Tibial nerve (tissue), 4 donors: ENCODE measurements around the gene FARP1. TPM values are rescaled to one million over a fixed set of nuclear protein-coding genes. Genes with fewer than 3 reads are reported as not detected.

Experiments used
- DNase-seq, 2 donors: peaks; one replicate each; pipeline ENCODE4 v3.0.0-alpha.2; 2019; ENCODE audit warnings: low spot score in 2 of 2
- H3K27ac ChIP-seq, 4 donors: fragments of 200-600 bp; sonication (generic) in 3 of 4; one replicate each; pipeline ENCODE4 v1.5.1; 2017 to 2019; ENCODE audit warnings: mild to moderate bottlenecking in 1 of 4
- H3K27me3 ChIP-seq, 2 donors: fragments of 200-600 bp; sonication (generic) in 1 of 2; one replicate each; pipeline versions ENCODE4 v1.5.1 to v1.6.0; 2017 to 2019
- H3K36me3 ChIP-seq, 3 donors: fragments of 200-600 bp; sonication (generic); one replicate each; pipeline ENCODE4 v1.5.1; 2018 to 2019
- H3K4me1 ChIP-seq, 4 donors: fragments of 200-600 bp; sonication (generic) in 3 of 4; one replicate each; pipeline ENCODE4 v1.5.1; 2017 to 2019
- H3K4me3 ChIP-seq, 4 donors: fragments of 200-600 bp; sonication (generic) in 3 of 4; one replicate each; pipeline ENCODE4 v1.5.1; 2017 to 2019; ENCODE audit warnings: mild to moderate bottlenecking in 1 of 4, moderate library complexity in 1 of 4
- H3K9me3 ChIP-seq, 4 donors: fragments of 200-600 bp; sonication (generic) in 3 of 4; one replicate each; pipeline ENCODE4 v1.5.1; 2017 to 2019
- EP300 ChIP-seq, 2 donors: sonication (generic); formaldehyde crosslinking; IDR thresholded peaks; one replicate each; pipeline ENCODE4 v1.6.1; 2017; ENCODE audit warnings: antibody characterized with exemption in 2 of 2, mild to moderate bottlenecking in 1 of 2
- POLR2A ChIP-seq, 2 donors: fragments of 450-650 bp; IDR thresholded peaks; one replicate each; pipeline ENCODE4 v1.6.1; 2017; ENCODE audit warnings: antibody characterized with exemption in 2 of 2, mild to moderate bottlenecking in 2 of 2, moderate library complexity in 2 of 2
- WGBS, 2 donors: methylation state at CpG; one replicate each; pipeline ENCODE4 v1.1.5; 2018; 5-methylcytosine and 5-hydroxymethylcytosine counted together
- small RNA-seq: library from RNA; depleted of rRNA; stranded (forward); fragments of <200 nt; gene quantifications from one replicate; pipeline ENCODE3, GENCODE V24; 2016
- total RNA-seq, 4 donors: library from RNA; depleted of rRNA; stranded (reverse); fragments of >200 nt; gene quantifications; one replicate each; pipeline ENCODE4 v1.1.0, GENCODE V29; 2016
- TF ChIP-seq, protein P1 (sequence below), 5 experiments: fragments of 200-600 bp in 3 of 5; fragments of 450-650 bp in 2 of 5; sonication (generic) in 3 of 5; IDR thresholded peaks; one replicate each; pipeline ENCODE4 v1.5.1; 2016 to 2019; ENCODE audit warnings: antibody characterized with exemption in 5 of 5, mild to moderate bottlenecking in 3 of 5, moderate library complexity in 2 of 5

The FARP1 gene
- total RNA-seq, 4 donors from 2014 or later: 21.4 to 28.5 (median 24.9) TPM

DNA sequence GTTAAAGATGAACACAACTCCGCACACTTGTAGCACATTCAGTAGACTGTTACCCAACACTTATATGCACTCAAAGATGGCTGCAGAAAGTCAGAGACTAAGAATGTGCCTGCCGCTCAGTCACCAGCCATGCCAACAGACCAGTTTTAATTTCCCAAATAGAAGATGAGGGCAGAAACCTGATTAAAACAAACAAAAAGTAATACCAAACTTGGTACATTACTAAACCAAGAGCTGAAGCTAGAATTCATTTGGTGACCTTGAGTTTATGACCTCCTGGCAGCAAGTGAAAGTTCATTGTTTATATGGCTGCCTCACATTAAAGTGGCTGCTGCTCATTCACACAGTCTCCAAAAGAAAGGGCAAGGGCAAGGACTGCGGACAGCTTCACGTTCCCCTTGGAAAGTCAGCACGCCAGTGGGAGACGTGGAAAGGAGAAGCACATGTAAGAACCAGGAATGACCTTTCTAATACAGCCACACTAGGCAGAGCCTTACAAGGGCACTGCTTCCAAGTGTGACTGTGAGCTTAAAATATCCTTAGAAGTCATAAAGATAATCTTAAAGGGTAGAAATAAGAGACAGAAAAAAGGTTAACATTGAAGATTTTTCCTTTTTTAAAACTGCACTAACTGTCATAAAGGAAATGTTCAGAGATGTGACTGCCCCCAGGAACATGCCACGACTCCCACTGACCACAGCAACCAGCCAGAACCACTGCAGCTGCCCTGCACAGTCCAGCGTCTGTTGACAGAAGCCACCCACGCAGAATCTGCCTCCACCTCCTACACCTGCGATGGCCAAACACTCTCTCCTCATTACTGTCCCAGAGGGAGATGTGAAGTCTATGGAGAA is 360.5 kb downstream of the FARP1 start:
- H3K27me3 ChIP-seq: no peaks in the 10 kb centered on the region
- DNase-seq: no peak
- TF ChIP-seq POLR2A (IDR thresholded peaks at IDR 0.05): no peak
- peak in 1 of 2 donors; percentile 27 for TF ChIP-seq EP300 (IDR thresholded peaks at IDR 0.05)
- TF ChIP-seq, protein P1, sequence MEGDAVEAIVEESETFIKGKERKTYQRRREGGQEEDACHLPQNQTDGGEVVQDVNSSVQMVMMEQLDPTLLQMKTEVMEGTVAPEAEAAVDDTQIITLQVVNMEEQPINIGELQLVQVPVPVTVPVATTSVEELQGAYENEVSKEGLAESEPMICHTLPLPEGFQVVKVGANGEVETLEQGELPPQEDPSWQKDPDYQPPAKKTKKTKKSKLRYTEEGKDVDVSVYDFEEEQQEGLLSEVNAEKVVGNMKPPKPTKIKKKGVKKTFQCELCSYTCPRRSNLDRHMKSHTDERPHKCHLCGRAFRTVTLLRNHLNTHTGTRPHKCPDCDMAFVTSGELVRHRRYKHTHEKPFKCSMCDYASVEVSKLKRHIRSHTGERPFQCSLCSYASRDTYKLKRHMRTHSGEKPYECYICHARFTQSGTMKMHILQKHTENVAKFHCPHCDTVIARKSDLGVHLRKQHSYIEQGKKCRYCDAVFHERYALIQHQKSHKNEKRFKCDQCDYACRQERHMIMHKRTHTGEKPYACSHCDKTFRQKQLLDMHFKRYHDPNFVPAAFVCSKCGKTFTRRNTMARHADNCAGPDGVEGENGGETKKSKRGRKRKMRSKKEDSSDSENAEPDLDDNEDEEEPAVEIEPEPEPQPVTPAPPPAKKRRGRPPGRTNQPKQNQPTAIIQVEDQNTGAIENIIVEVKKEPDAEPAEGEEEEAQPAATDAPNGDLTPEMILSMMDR (IDR thresholded peaks at IDR 0.05): no peak
- no peak overlapping the region for H3K4me3 ChIP-seq
- peaks cover 0 to 77% (median 55%) of the 10 kb centered on the region in 4 donors for H3K4me1 ChIP-seq
- H3K36me3 ChIP-seq: peaks cover 0 to 4% (median 0%) of the 10 kb centered on the region in 3 donors
- WGBS, 2 donors: 29 to 31% methylated on average over 10 of the region's 10 CpGs
- peak overlapping the region in 2 of 4 donors; percentile 69 to 70 for H3K27ac ChIP-seq
- H3K9me3 ChIP-seq: no peaks in the 10 kb centered on the region

- H3K27ac ChIP-seq: peak overlapping the region in 2 of 4 donors; percentile 69 to 70
- TF ChIP-seq POLR2A (IDR thresholded peaks at IDR 0.05) (no peak), EP300 (IDR thresholded peaks at IDR 0.05) (no peak)
- TF ChIP-seq, protein P1 (IDR thresholded peaks at IDR 0.05): no peak
- peaks cover 0 to 81% (median 58%) of the 10 kb centered on the region in 4 donors for H3K4me1 ChIP-seq
- H3K9me3 ChIP-seq: no peaks in the 10 kb centered on the region
- no peak for DNase-seq
- H3K36me3 ChIP-seq: no peaks in the 10 kb centered on the region
- H3K27me3 ChIP-seq: no peaks in the 10 kb centered on the region
- WGBS, 2 donors: 3 to 27% methylated on average over 1 of the region's 1 CpG
- no peak overlapping the region for H3K4me3 ChIP-seq
These were observed 361.1 kb downstream of the FARP1 start for GRCh38 chr13:98504029-98504351.

GRCh38 chr13:98504371-98504963 is 361.6 kb downstream of the FARP1 start:
- 68 to 78% methylated on average over 8 to 12 of the region's 12 CpGs for WGBS, 2 donors

More at GRCh38 chr13:98504371-98504963, 361.6 kb downstream of the FARP1 start:
- H3K36me3 ChIP-seq: no peaks in the 10 kb centered on the region
- no peak for DNase-seq
- peak overlapping the region in 2 of 4 donors; percentile 5 to 69 for H3K27ac ChIP-seq
- H3K27me3 ChIP-seq: no peaks in the 10 kb centered on the region
- no peak for TF ChIP-seq POLR2A (IDR thresholded peaks at IDR 0.05)
- TF ChIP-seq EP300 (IDR thresholded peaks at IDR 0.05): no peak
- TF ChIP-seq, protein P1 (IDR thresholded peaks at IDR 0.05): no peak
- peaks cover 0 to 84% (median 60%) of the 10 kb centered on the region in 4 donors for H3K4me1 ChIP-seq
- no peaks in the 10 kb centered on the region for H3K9me3 ChIP-seq
- H3K4me3 ChIP-seq: no peak overlapping the region

Small RNAs within 50 kb of the gene (small RNA-seq; reads per million reads assigned to genes)
- gene MIR3170: not detected

Other genes with a start within 250 kb of the FARP1 start
- 100 to 1,000 TPM; 117 to 135 (median 120) TPM for gene IPO5, start 189.4 kb upstream of the FARP1 start, total RNA-seq
- gene RNF113B, start 34.2 kb downstream of the FARP1 start, total RNA-seq: not detected